ENCODE results near the gene PHF21A. TPM values are rescaled to one million over a fixed set of nuclear protein-coding genes. Genes with fewer than 3 reads are reported as not detected.
A peak's percentile ranks its signal among the peaks of the same experiment; 100 is the strongest.
"Not testable (repeated sequence)": the region's sequence is repeated elsewhere in the genome, so short reads cannot be mapped to it uniquely, and the experiment has no call there.

Gene PHF21A
- total RNA-seq, 1 experiment from 2014 or later = 17.3 TPM

GRCh38 chr11:45981826-45982225 lies 139.4 kb downstream of the PHF21A start:
- H3K27ac ChIP-seq; H3K36me3 ChIP-seq; H3K4me3 ChIP-seq; DNase-seq; H3K9me3 ChIP-seq (replicated peaks); H3K4me1 ChIP-seq; H3K27me3 ChIP-seq: not testable (repeated sequence)

GRCh38 chr11:45974806-45975205 lies 146.4 kb downstream of the PHF21A start:
- Histone ChIP-seq H3K36me3 (peaks cover 5% of the 10 kb centered on the region), H3K9me3 (replicated peaks) (no peaks in the 10 kb centered on the region), H3K27me3 (no peaks in the 10 kb centered on the region), H3K27ac (no peak overlapping the region), H3K4me3 (no peak overlapping the region), H3K4me1 (no peaks in the 10 kb centered on the region)
- DNase-seq = no peak

GRCh38 chr11:45973601-45974000 lies 147.7 kb downstream of the PHF21A start:
- no peaks in the 10 kb centered on the region for H3K9me3 ChIP-seq (replicated peaks)
- H3K27ac ChIP-seq = no peak overlapping the region
- H3K4me3 ChIP-seq = no peak overlapping the region
- H3K27me3 ChIP-seq = no peaks in the 10 kb centered on the region
- no peak for DNase-seq
- H3K4me1 ChIP-seq = no peaks in the 10 kb centered on the region
- H3K36me3 ChIP-seq = peaks cover 4% of the 10 kb centered on the region

GRCh38 chr11:45968901-45969300 lies 152.4 kb downstream of the PHF21A start:
- Histone ChIP-seq H3K27ac (no peak overlapping the region), H3K4me3 (no peak overlapping the region), H3K9me3 (replicated peaks) (no peaks in the 10 kb centered on the region), H3K4me1 (no peaks in the 10 kb centered on the region), H3K27me3 (no peaks in the 10 kb centered on the region), H3K36me3 (no peaks in the 10 kb centered on the region)
- no peak for DNase-seq

GRCh38 chr11:45967506-45967905 lies 153.7 kb downstream of the PHF21A start:
- Histone ChIP-seq H3K4me1 (no peaks in the 10 kb centered on the region), H3K27ac (no peak overlapping the region), H3K27me3 (no peaks in the 10 kb centered on the region)

GRCh38 chr11:45964911-45965389 lies 156.3 kb downstream of the PHF21A start:
- Histone ChIP-seq H3K27me3 (no peaks in the 10 kb centered on the region), H3K36me3 (no peaks in the 10 kb centered on the region), H3K9me3 (replicated peaks) (no peaks in the 10 kb centered on the region), H3K27ac (no peak overlapping the region), H3K4me1 (no peaks in the 10 kb centered on the region), H3K4me3 (no peak overlapping the region)
- peak; percentile 58 to 84 for DNase-seq

More at GRCh38 chr11:45967506-45967905, 153.7 kb downstream of the PHF21A start:
- no peaks in the 10 kb centered on the region for H3K9me3 ChIP-seq (replicated peaks)
- no peaks in the 10 kb centered on the region for H3K36me3 ChIP-seq
- no peak for DNase-seq
- H3K4me3 ChIP-seq = no peak overlapping the region

DNA sequence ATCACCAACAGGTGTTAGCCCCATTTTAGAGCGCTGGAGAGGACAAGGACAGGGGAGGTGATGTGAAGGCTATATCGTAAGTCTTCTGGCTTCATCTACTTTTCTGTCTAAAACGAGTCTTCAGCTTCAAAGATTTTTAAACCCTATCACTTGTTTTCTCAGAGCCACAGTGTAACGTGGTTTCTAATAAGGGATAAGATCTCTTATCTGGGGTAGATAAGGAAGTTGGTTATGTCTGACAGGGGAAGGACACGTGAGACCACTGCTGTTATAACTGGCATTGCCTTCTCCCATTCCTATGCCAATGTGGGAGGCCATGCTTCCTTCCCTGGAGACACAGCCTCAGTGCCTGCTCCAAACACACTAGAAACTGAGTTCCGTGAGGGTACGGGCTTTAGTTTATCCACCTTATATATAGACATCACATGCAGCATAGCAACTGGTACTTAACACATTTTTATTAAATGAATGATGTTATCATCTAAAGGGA lies 159.5 kb downstream of the PHF21A start:
- no peaks in the 10 kb centered on the region for H3K4me1 ChIP-seq
- H3K27ac ChIP-seq = no peak overlapping the region
- H3K36me3 ChIP-seq = peaks cover 3% of the 10 kb centered on the region; the same call in 1 of the 2 replicates
- no peaks in the 10 kb centered on the region; the same call in 1 of the 2 replicates for H3K9me3 ChIP-seq (replicated peaks)
- H3K27me3 ChIP-seq = no peaks in the 10 kb centered on the region
- H3K4me3 ChIP-seq = no peak overlapping the region
- no peak for DNase-seq

DNA sequence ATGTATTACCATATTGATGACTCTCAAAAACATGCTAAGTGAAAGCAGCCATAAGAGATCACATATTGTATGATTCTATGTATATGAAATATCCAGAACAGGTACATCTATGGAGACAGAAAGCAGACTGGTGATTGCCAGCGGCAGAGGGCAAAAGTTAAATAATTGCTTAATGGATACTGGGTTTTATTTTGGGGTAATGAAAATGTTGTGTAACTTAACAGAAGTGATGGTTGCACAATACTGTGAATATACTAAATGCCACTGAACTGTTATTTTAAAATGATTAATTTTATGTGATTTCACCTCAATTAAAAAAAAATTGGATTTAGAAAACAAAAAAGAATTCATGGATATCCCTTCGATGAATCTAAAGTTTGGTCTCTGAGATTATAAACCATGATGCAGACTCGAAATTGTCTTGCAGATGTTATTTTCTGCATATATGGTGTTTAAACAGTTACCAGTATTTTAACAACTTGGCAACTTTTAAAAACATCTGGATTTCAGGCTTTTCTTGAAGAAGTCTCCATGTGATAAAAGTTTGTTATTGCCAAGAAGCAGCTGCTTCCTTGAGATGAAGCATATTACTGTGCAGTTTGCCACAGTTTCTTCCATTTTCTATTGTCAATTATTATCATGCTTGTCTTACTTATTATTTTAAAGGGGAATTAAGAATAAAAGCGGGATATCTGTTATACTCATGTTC lies 160.7 kb downstream of the PHF21A start:
- H3K27ac ChIP-seq = no peak overlapping the region
- peaks cover 3% of the 10 kb centered on the region; the same call in 1 of the 2 replicates for H3K36me3 ChIP-seq
- H3K9me3 ChIP-seq (replicated peaks) = no peaks in the 10 kb centered on the region; the same call in 1 of the 2 replicates
- no peak overlapping the region for H3K4me3 ChIP-seq
- no peaks in the 10 kb centered on the region for H3K4me1 ChIP-seq
- H3K27me3 ChIP-seq = no peaks in the 10 kb centered on the region
- DNase-seq = no peak

GRCh38 chr11:45959851-45960250 lies 161.4 kb downstream of the PHF21A start:
- no peak overlapping the region for H3K4me3 ChIP-seq
- H3K9me3 ChIP-seq (replicated peaks) = no peaks in the 10 kb centered on the region; the same call in 1 of the 2 replicates
- no peak for DNase-seq
- H3K27me3 ChIP-seq = no peaks in the 10 kb centered on the region
- H3K4me1 ChIP-seq = no peaks in the 10 kb centered on the region
- peaks cover 3% of the 10 kb centered on the region; the same call in 1 of the 2 replicates for H3K36me3 ChIP-seq
- no peak overlapping the region for H3K27ac ChIP-seq

DNA sequence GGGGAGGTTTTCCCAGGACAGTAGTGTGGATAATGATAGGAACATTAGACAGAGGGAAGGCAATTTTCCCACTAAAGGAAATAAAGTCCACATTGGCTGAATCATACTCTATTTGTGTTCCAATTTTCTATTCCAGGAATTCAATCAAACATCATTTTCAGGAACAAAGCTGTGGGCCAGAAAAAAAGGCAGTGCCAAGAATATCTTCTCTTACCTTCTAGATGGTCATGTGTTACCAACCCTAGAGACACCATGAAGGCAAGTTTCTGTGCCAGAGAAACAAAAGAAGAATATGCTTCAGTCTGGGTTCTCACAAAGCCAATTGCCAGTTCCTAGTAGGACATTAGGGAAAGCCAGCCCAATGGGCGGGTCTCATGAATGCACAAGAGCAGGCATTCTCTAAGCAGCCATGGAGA lies 171.3 kb downstream of the PHF21A start:
- no peak overlapping the region for H3K27ac ChIP-seq
- no peak for DNase-seq
- no peaks in the 10 kb centered on the region for H3K4me1 ChIP-seq
- no peaks in the 10 kb centered on the region for H3K9me3 ChIP-seq (replicated peaks)
- H3K36me3 ChIP-seq = no peaks in the 10 kb centered on the region
- H3K27me3 ChIP-seq = no peaks in the 10 kb centered on the region
- H3K4me3 ChIP-seq = no peak overlapping the region

GRCh38 chr11:45948356-45948755 lies 172.9 kb downstream of the PHF21A start:
- H3K27me3 ChIP-seq = no peaks in the 10 kb centered on the region
- H3K27ac ChIP-seq = no peak overlapping the region
- H3K4me1 ChIP-seq = no peaks in the 10 kb centered on the region
- H3K36me3 ChIP-seq = no peaks in the 10 kb centered on the region
- no peaks in the 10 kb centered on the region for H3K9me3 ChIP-seq (replicated peaks)
- no peak for DNase-seq
- no peak overlapping the region for H3K4me3 ChIP-seq

DNA sequence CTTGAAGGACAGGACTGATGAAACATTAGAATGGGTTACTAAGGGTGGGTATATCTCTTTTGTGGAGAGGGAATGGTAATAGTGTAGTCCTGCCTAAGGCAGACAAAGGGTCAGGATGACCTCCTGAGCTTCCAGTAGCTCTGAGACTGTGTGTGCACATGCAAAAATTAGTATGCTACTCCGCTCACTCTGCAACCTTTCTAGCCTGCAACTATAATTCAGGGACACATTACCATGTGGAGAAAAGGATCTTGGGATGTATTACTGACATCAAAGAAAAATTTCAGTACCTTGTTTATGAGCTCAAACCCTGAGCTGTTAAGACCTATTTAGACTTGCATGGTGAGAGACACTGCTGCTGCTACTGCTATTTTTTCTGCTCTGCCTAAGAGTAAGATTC lies 173.4 kb downstream of the PHF21A start:
- no peak overlapping the region for H3K27ac ChIP-seq
- no peak for DNase-seq
- H3K36me3 ChIP-seq = no peaks in the 10 kb centered on the region
- H3K27me3 ChIP-seq = no peaks in the 10 kb centered on the region
- H3K9me3 ChIP-seq (replicated peaks) = no peaks in the 10 kb centered on the region
- no peak overlapping the region for H3K4me3 ChIP-seq
- no peaks in the 10 kb centered on the region for H3K4me1 ChIP-seq

- H3K36me3 ChIP-seq = no peaks in the 10 kb centered on the region
- DNase-seq = no peak
Measured at GRCh38 chr11:45945397-45945999, 175.8 kb downstream of the PHF21A start.

GRCh38 chr11:45942381-45942780 lies 178.9 kb downstream of the PHF21A start:
- Histone ChIP-seq H3K4me3 (no peak overlapping the region), H3K36me3 (no peaks in the 10 kb centered on the region), H3K27me3 (no peaks in the 10 kb centered on the region), H3K9me3 (replicated peaks) (no peaks in the 10 kb centered on the region), H3K4me1 (no peaks in the 10 kb centered on the region), H3K27ac (no peak overlapping the region)
- no peak for DNase-seq

More at GRCh38 chr11:45945397-45945999, 175.8 kb downstream of the PHF21A start:
- Histone ChIP-seq H3K27me3 (no peaks in the 10 kb centered on the region), H3K27ac (no peak overlapping the region), H3K9me3 (replicated peaks) (no peaks in the 10 kb centered on the region), H3K4me1 (no peaks in the 10 kb centered on the region), H3K4me3 (no peak overlapping the region)

DNA sequence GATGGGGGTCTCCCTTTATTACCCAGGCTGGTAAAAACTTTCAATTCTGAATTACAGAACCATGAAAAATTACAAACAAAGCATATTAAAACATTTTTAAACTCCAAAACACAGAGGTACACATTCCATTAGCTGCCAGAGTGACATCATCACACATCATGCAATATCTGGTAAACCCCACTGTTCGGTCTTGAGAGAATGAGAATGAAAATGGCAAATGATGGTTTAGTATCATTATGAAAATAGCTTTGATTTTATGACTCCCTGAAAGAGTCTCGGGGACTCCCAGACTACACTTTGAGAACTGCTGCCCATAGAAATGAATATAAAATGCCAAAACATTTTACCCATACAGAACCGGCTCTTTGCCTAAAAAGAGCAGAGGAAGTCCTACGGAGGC lies 180.0 kb downstream of the PHF21A start:
- H3K27me3 ChIP-seq = no peaks in the 10 kb centered on the region
- no peak overlapping the region for H3K27ac ChIP-seq
- no peaks in the 10 kb centered on the region for H3K9me3 ChIP-seq (replicated peaks)
- H3K4me3 ChIP-seq = no peak overlapping the region
- H3K4me1 ChIP-seq = no peaks in the 10 kb centered on the region
- H3K36me3 ChIP-seq = no peaks in the 10 kb centered on the region
- no peak for DNase-seq

Data from SJCRH30 (cell line).